ENCODE results near the gene DDR1.

DDR1 gene

DNA sequence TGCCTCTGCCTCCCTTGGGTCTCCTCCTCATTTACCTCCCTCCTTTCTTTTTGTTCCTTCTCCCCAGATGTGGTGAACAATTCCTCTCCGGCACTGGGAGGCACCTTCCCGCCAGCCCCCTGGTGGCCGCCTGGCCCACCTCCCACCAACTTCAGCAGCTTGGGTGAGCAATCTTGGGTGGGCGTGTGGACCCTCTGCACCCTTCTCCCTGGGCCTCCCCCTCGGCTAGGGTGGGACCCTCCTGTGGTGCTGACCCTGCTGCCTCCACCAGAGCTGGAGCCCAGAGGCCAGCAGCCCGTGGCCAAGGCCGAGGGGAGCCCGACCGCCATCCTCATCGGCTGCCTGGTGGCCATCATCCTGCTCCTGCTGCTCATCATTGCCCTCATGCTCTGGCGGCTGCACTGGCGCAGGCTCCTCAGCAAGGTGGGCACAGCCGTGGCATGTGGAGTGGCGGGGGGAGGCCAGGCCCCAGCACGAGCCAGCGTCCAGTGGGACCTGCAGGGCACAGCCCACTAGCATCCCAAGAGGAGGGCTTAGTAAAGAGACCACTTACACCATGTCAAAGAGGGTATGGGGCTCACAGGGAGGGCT, 8.8 kb downstream of the DDR1 start:
- Histone ChIP-seq H3K27ac (replicated peaks; ENCODE audit: low read length) (no peak overlapping the region), H3K4me1 (ENCODE audit: control insufficient read depth in 2 of 2, insufficient read depth in 1 of 2, low read depth in 1 of 2, low read length in 2 of 2) (peaks cover 0 to 30% of the 10 kb centered on the region in 2 donors), H3K79me1 (ENCODE audit: low read depth, low read length) (peaks cover 40% of the 10 kb centered on the region), H2AFZ (ENCODE audit: low read length) (no peak overlapping the region), H3K4ac (ENCODE audit: low read length) (no peak overlapping the region), H2BK15ac (ENCODE audit: low read length) (no peak overlapping the region), H2BK120ac (ENCODE audit: low read depth, low read length) (no peak overlapping the region), H3K36me3 (replicated peaks in 1 of 2; ENCODE audit: control insufficient read depth in 2 of 2, insufficient read depth in 2 of 2, low read length in 2 of 2) (peaks cover 79 to 100% of the 10 kb centered on the region in 2 donors), H3K9me3 (replicated peaks in 1 of 2; ENCODE audit: control insufficient read depth in 2 of 2, insufficient read depth in 1 of 2, low read depth in 1 of 2, low read length in 2 of 2) (no peaks in the 10 kb centered on the region), H3K14ac (ENCODE audit: low read length) (no peak overlapping the region), H3K9ac (ENCODE audit: low read depth, low read length, poor library complexity) (peak overlapping the region; percentile 47), H3K4me2 (ENCODE audit: insufficient read depth, low read length, poor library complexity, severe bottlenecking) (no peak overlapping the region), H3K4me3 (ENCODE audit: low read length in 2 of 2) (no peak overlapping the region), H2BK5ac (ENCODE audit: low read length) (no peak overlapping the region), H4K91ac (ENCODE audit: low read depth, low read length, poor library complexity) (no peak overlapping the region), H3K27me3 (ENCODE audit: control insufficient read depth in 3 of 3, insufficient read depth in 3 of 3, low read depth in 1 of 3, low read length in 3 of 3) (no peaks in the 10 kb centered on the region), H4K8ac (ENCODE audit: low read depth, low read length) (no peak overlapping the region), H2BK12ac (ENCODE audit: low read length) (no peak overlapping the region), H3K18ac (ENCODE audit: low read length) (peak overlapping the region; percentile 42), H3K23ac (ENCODE audit: low read depth, low read length, poor library complexity) (peak overlapping the region; percentile 53), H2AK5ac (ENCODE audit: low read depth, low read length) (no peak overlapping the region)
- no peak for DNase-seq (ENCODE audit: low spot score)
- WGBS, 2 donors (ENCODE audit: extremely low coverage in 2 of 2, insufficient read length in 2 of 2, insufficient replicate concordance in 1 of 2), result no CpG with 5 or more reads among the region's 16 CpGs

DNA sequence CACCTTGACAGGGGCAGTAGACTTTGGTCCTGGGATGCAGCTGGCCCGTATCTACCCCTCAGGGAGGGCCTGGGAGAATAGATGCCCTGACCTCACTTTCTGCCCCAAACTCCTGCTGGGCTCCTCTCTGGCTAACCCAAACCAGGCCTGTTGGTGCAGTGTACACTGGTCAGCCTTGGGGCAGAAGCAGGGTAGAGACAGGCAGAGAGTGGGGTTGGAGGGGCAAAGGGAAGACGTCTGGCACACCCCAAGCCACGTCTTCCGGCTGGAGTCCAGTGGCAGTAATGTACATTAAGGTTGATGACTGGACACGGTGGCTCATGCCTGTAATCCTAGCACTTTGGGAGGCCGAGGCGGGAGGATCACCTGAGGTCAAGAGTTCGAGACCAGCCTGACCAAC, 9.3 kb downstream of the DDR1 start:
- Histone ChIP-seq H3K9ac (ENCODE audit: low read depth, low read length, poor library complexity) (peak overlapping the region; percentile 47), H3K79me1 (ENCODE audit: low read depth, low read length) (peaks cover 39% of the 10 kb centered on the region), H3K23ac (ENCODE audit: low read depth, low read length, poor library complexity) (no peak overlapping the region), H3K4me3 (ENCODE audit: low read length in 2 of 2) (no peak overlapping the region), H3K27me3 (ENCODE audit: control insufficient read depth in 3 of 3, insufficient read depth in 3 of 3, low read depth in 1 of 3, low read length in 3 of 3) (no peaks in the 10 kb centered on the region), H3K27ac (replicated peaks; ENCODE audit: low read length) (no peak overlapping the region), H4K8ac (ENCODE audit: low read depth, low read length) (no peak overlapping the region), H2BK15ac (ENCODE audit: low read length) (no peak overlapping the region), H3K18ac (ENCODE audit: low read length) (no peak overlapping the region), H3K9me3 (replicated peaks in 1 of 2; ENCODE audit: control insufficient read depth in 2 of 2, insufficient read depth in 1 of 2, low read depth in 1 of 2, low read length in 2 of 2) (no peaks in the 10 kb centered on the region), H3K4me2 (ENCODE audit: insufficient read depth, low read length, poor library complexity, severe bottlenecking) (no peak overlapping the region), H4K91ac (ENCODE audit: low read depth, low read length, poor library complexity) (no peak overlapping the region), H3K4ac (ENCODE audit: low read length) (no peak overlapping the region), H3K14ac (ENCODE audit: low read length) (no peak overlapping the region), H3K36me3 (replicated peaks in 1 of 2; ENCODE audit: control insufficient read depth in 2 of 2, insufficient read depth in 2 of 2, low read length in 2 of 2) (peaks cover 84 to 100% of the 10 kb centered on the region in 2 donors), H2BK120ac (ENCODE audit: low read depth, low read length) (no peak overlapping the region), H3K4me1 (ENCODE audit: control insufficient read depth in 2 of 2, insufficient read depth in 1 of 2, low read depth in 1 of 2, low read length in 2 of 2) (peaks cover 0 to 27% of the 10 kb centered on the region in 2 donors), H2BK5ac (ENCODE audit: low read length) (no peak overlapping the region), H2AK5ac (ENCODE audit: low read depth, low read length) (no peak overlapping the region), H2BK12ac (ENCODE audit: low read length) (no peak overlapping the region), H2AFZ (ENCODE audit: low read length) (no peak overlapping the region)
- WGBS, 2 donors (ENCODE audit: extremely low coverage in 2 of 2, insufficient read length in 2 of 2, insufficient replicate concordance in 1 of 2), result no CpG with 5 or more reads among the region's 8 CpGs
- DNase-seq (ENCODE audit: low spot score), result no peak

GRCh38 chr6:30894381-30894780, 10.1 kb downstream of the DDR1 start:
- H3K27ac ChIP-seq (replicated peaks; ENCODE audit: low read length), result no peak overlapping the region
- H3K36me3 ChIP-seq (replicated peaks in 1 of 2; ENCODE audit: control insufficient read depth in 2 of 2, insufficient read depth in 2 of 2, low read length in 2 of 2), result peaks cover 84 to 100% of the 10 kb centered on the region in 2 donors

GRCh38 chr6:30894935-30895334, 10.6 kb downstream of the DDR1 start:
- WGBS, 2 donors (ENCODE audit: extremely low coverage in 2 of 2, insufficient read length in 2 of 2, insufficient replicate concordance in 1 of 2), result 100% methylated on average over 1 of the region's 3 CpGs
- Histone ChIP-seq H2BK120ac (ENCODE audit: low read depth, low read length) (no peak overlapping the region), H3K23ac (ENCODE audit: low read depth, low read length, poor library complexity) (no peak overlapping the region), H3K27me3 (ENCODE audit: control insufficient read depth in 3 of 3, insufficient read depth in 3 of 3, low read depth in 1 of 3, low read length in 3 of 3) (no peaks in the 10 kb centered on the region), H2BK5ac (ENCODE audit: low read length) (no peak overlapping the region), H3K79me1 (ENCODE audit: low read depth, low read length) (peaks cover 32% of the 10 kb centered on the region), H2BK15ac (ENCODE audit: low read length) (no peak overlapping the region), H3K9ac (ENCODE audit: low read depth, low read length, poor library complexity) (no peak overlapping the region), H3K4ac (ENCODE audit: low read length) (no peak overlapping the region), H3K4me1 (ENCODE audit: control insufficient read depth in 2 of 2, insufficient read depth in 1 of 2, low read depth in 1 of 2, low read length in 2 of 2) (peaks cover 0 to 23% of the 10 kb centered on the region in 2 donors), H3K4me2 (ENCODE audit: insufficient read depth, low read length, poor library complexity, severe bottlenecking) (no peak overlapping the region), H4K8ac (ENCODE audit: low read depth, low read length) (no peak overlapping the region), H2AK5ac (ENCODE audit: low read depth, low read length) (no peak overlapping the region), H3K36me3 (replicated peaks in 1 of 2; ENCODE audit: control insufficient read depth in 2 of 2, insufficient read depth in 2 of 2, low read length in 2 of 2) (peaks cover 85 to 100% of the 10 kb centered on the region in 2 donors), H2BK12ac (ENCODE audit: low read length) (no peak overlapping the region), H3K27ac (replicated peaks; ENCODE audit: low read length) (no peak overlapping the region), H3K18ac (ENCODE audit: low read length) (no peak overlapping the region), H3K14ac (ENCODE audit: low read length) (no peak overlapping the region), H4K91ac (ENCODE audit: low read depth, low read length, poor library complexity) (no peak overlapping the region), H3K9me3 (replicated peaks in 1 of 2; ENCODE audit: control insufficient read depth in 2 of 2, insufficient read depth in 1 of 2, low read depth in 1 of 2, low read length in 2 of 2) (no peaks in the 10 kb centered on the region), H3K4me3 (ENCODE audit: low read length in 2 of 2) (no peak overlapping the region), H2AFZ (ENCODE audit: low read length) (no peak overlapping the region)
- no peak for DNase-seq (ENCODE audit: low spot score)

More at GRCh38 chr6:30894381-30894780, 10.1 kb downstream of the DDR1 start:
- Histone ChIP-seq H4K91ac (ENCODE audit: low read depth, low read length, poor library complexity) (no peak overlapping the region), H2BK12ac (ENCODE audit: low read length) (no peak overlapping the region), H3K9ac (ENCODE audit: low read depth, low read length, poor library complexity) (no peak overlapping the region), H2BK5ac (ENCODE audit: low read length) (no peak overlapping the region), H3K9me3 (replicated peaks in 1 of 2; ENCODE audit: control insufficient read depth in 2 of 2, insufficient read depth in 1 of 2, low read depth in 1 of 2, low read length in 2 of 2) (no peaks in the 10 kb centered on the region), H2BK120ac (ENCODE audit: low read depth, low read length) (no peak overlapping the region), H3K23ac (ENCODE audit: low read depth, low read length, poor library complexity) (peak overlapping the region; percentile 77), H2BK15ac (ENCODE audit: low read length) (no peak overlapping the region), H4K8ac (ENCODE audit: low read depth, low read length) (no peak overlapping the region), H3K27me3 (ENCODE audit: control insufficient read depth in 3 of 3, insufficient read depth in 3 of 3, low read depth in 1 of 3, low read length in 3 of 3) (no peaks in the 10 kb centered on the region), H3K4me2 (ENCODE audit: insufficient read depth, low read length, poor library complexity, severe bottlenecking) (no peak overlapping the region), H3K14ac (ENCODE audit: low read length) (no peak overlapping the region), H3K4me1 (ENCODE audit: control insufficient read depth in 2 of 2, insufficient read depth in 1 of 2, low read depth in 1 of 2, low read length in 2 of 2) (peaks cover 0 to 26% of the 10 kb centered on the region in 2 donors), H2AK5ac (ENCODE audit: low read depth, low read length) (no peak overlapping the region), H2AFZ (ENCODE audit: low read length) (no peak overlapping the region), H3K4me3 (ENCODE audit: low read length in 2 of 2) (no peak overlapping the region), H3K79me1 (ENCODE audit: low read depth, low read length) (peaks cover 33% of the 10 kb centered on the region), H3K4ac (ENCODE audit: low read length) (no peak overlapping the region), H3K18ac (ENCODE audit: low read length) (no peak overlapping the region)
- no CpG with 5 or more reads among the region's 12 CpGs for WGBS, 2 donors (ENCODE audit: extremely low coverage in 2 of 2, insufficient read length in 2 of 2, insufficient replicate concordance in 1 of 2)
- no peak for DNase-seq (ENCODE audit: low spot score)
